PC-9 (cell line): Measurements from ENCODE around the gene STAG1.

ENCODE experiments used
- CTCF ChIP-seq: fragments of 200-600 bp; sonication (generic); conservative IDR thresholded peaks from 2 replicates; pipeline ENCODE4 v1.6.1; 2017; ENCODE audit warnings: mixed run types, antibody characterized with exemption, mild to moderate bottlenecking, moderate library complexity
- EZH2 ChIP-seq: fragments of 200-600 bp; sonication (generic); IDR thresholded peaks from 2 replicates; pipeline ENCODE4 v1.8.0; 2017; ENCODE audit warnings: antibody characterized with exemption, low read depth

- TF ChIP-seq CTCF (no peak), EZH2 (no peak)
Observed at GRCh38 chr3:136675150-136675858, 76.9 kb downstream of the STAG1 start.
